K562 (cell line): ENCODE measurements around the gene EYA3. TPM values are rescaled to one million over a fixed set of nuclear protein-coding genes. Genes with fewer than 3 reads are reported as not detected.
A peak's percentile ranks its signal among the peaks of the same experiment; 100 is the strongest.

ENCODE experiments used
- CREM ChIP-seq: IDR thresholded peaks from 2 replicates; pipeline ENCODE4 v1.6.1; 2014; ENCODE audit warnings: antibody characterized with exemption, low read depth
- JUN ChIP-seq, 2 experiments: sonication (generic) in 1 of 2; formaldehyde crosslinking in 1 of 2; IDR thresholded peaks; 2 replicates each; pipeline versions ENCODE4 v1.6.1 to v1.8.0; 2012 to 2022; ENCODE audit warnings: borderline replicate concordance in 2 of 2, mild to moderate bottlenecking in 2 of 2, improper control_type of control experiment in 1 of 2, low read depth in 1 of 2, low read length in 1 of 2, missing genetic modification reagents in 1 of 2
- LEF1 ChIP-seq: fragments of 450-650 bp; IDR thresholded peaks from 2 replicates; pipeline ENCODE4 v1.6.1; 2016; ENCODE audit warnings: mild to moderate bottlenecking
- SMARCA4 ChIP-seq: fragments of 450-650 bp; IDR thresholded peaks from 2 replicates; pipeline ENCODE4 v1.6.1; 2016
- STAG1 ChIP-seq: sonication (generic); formaldehyde crosslinking; IDR thresholded peaks from 2 replicates; pipeline ENCODE4 v1.5.0; 2020; ENCODE audit warnings: missing genetic modification reagents, borderline replicate concordance
- WHSC1 ChIP-seq: IDR thresholded peaks from one replicate; pipeline ENCODE4 v1.6.1; 2012; ENCODE audit warnings: low read length, control low read depth, inconsistent platforms
- ZNF175 ChIP-seq: fragments of 200-800 bp; sonication (Bioruptor generic); IDR thresholded peaks from 2 replicates; pipeline ENCODE4 v1.6.1; 2016; ENCODE audit warnings: low read depth, mild to moderate bottlenecking, missing genetic modification characterization, missing compliant biosample characterization
- polyA plus RNA-seq, 8 experiments: library from polyadenylated mRNA; depleted of rRNA in 4 of 8; stranded (reverse) in 5 of 8; unstranded in 3 of 8; fragments of >200 nt; fragmentation: Nextera tagmentation in 2 of 8; fragmentation: Illumina TruSeq in 1 of 8; extraction: Ambion mirVana in 2 of 8; extraction: Trizol in 1 of 8; gene quantifications; 2 replicates each; pipeline versions ENCODE4 v1.2.1 to v1.2.3, GENCODE V29; 2011 to 2014; ENCODE audit warnings: inconsistent platforms in 1 of 8, missing spikeins in 1 of 8
- total RNA-seq, 7 experiments: library from RNA; depleted of rRNA in 6 of 7; stranded (reverse); fragments of >200 nt in 6 of 7; fragmentation: Illumina TruSeq in 2 of 7; extraction: Trizol in 2 of 7; gene quantifications; 2 replicates each; pipeline versions ENCODE4 v1.2.1 to v1.2.3, GENCODE V29; 2011 to 2021; ENCODE audit warnings: low replicate concordance in 1 of 7
- TF ChIP-seq, protein P1 (sequence below): fragments of 200-600 bp; sonication (generic); IDR thresholded peaks from one replicate; pipeline ENCODE4 v1.6.1; 2012; ENCODE audit warnings: mild to moderate bottlenecking, low read depth, low read length, inconsistent platforms
- TF ChIP-seq, protein P2 (sequence below): IDR thresholded peaks from 2 replicates; pipeline ENCODE4 v1.6.1; 2012; ENCODE audit warnings: low read depth, low read length, improper control_type of control experiment, borderline replicate concordance
- TF ChIP-seq, protein P3 (sequence below): fragments of 450-650 bp; IDR thresholded peaks from 2 replicates; pipeline ENCODE4 v1.6.1; 2016; ENCODE audit warnings: low read depth, mild to moderate bottlenecking, moderate library complexity

Gene EYA3
- total and polyA plus RNA-seq, 9 of the 15 experiments (the other 6 are each of a cell fraction or from before 2014, with no cell fraction given) = 21.7 to 64.0 (median 43.6) TPM

DNA sequence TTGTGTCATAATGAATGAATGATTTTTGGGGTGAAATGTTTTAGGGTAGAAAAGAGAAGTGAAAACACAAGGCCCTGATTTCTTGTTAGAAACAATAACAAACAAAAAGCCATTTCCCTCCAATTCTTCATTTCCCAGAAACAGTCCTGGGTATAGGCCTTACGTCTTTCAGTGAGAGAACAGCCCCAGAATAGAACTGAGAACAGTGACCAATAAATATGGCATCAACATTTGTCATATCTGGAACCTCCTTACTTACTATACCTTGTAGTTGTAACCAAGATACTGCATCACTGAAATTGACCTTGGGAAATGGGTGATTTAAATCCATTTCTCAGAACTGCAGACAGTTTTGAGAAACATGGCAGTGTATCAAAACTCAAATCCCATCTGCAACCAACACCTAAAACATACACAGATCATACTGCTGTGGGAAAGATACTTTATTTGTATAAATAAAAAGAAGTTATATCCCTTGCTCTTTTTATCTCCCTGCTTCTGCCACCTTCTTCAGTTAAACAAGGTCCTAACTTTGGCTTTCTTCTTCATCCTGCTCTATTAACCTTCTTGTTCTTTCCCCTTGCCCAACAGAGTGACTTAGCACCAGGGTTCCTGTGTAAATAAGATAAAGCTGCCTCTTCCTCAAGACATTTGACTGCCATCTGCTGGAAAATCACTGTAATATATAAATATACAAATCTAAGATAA lies 109.1 kb downstream of the EYA3 start (continued):
- no peak for TF ChIP-seq WHSC1
- TF ChIP-seq, protein P1, sequence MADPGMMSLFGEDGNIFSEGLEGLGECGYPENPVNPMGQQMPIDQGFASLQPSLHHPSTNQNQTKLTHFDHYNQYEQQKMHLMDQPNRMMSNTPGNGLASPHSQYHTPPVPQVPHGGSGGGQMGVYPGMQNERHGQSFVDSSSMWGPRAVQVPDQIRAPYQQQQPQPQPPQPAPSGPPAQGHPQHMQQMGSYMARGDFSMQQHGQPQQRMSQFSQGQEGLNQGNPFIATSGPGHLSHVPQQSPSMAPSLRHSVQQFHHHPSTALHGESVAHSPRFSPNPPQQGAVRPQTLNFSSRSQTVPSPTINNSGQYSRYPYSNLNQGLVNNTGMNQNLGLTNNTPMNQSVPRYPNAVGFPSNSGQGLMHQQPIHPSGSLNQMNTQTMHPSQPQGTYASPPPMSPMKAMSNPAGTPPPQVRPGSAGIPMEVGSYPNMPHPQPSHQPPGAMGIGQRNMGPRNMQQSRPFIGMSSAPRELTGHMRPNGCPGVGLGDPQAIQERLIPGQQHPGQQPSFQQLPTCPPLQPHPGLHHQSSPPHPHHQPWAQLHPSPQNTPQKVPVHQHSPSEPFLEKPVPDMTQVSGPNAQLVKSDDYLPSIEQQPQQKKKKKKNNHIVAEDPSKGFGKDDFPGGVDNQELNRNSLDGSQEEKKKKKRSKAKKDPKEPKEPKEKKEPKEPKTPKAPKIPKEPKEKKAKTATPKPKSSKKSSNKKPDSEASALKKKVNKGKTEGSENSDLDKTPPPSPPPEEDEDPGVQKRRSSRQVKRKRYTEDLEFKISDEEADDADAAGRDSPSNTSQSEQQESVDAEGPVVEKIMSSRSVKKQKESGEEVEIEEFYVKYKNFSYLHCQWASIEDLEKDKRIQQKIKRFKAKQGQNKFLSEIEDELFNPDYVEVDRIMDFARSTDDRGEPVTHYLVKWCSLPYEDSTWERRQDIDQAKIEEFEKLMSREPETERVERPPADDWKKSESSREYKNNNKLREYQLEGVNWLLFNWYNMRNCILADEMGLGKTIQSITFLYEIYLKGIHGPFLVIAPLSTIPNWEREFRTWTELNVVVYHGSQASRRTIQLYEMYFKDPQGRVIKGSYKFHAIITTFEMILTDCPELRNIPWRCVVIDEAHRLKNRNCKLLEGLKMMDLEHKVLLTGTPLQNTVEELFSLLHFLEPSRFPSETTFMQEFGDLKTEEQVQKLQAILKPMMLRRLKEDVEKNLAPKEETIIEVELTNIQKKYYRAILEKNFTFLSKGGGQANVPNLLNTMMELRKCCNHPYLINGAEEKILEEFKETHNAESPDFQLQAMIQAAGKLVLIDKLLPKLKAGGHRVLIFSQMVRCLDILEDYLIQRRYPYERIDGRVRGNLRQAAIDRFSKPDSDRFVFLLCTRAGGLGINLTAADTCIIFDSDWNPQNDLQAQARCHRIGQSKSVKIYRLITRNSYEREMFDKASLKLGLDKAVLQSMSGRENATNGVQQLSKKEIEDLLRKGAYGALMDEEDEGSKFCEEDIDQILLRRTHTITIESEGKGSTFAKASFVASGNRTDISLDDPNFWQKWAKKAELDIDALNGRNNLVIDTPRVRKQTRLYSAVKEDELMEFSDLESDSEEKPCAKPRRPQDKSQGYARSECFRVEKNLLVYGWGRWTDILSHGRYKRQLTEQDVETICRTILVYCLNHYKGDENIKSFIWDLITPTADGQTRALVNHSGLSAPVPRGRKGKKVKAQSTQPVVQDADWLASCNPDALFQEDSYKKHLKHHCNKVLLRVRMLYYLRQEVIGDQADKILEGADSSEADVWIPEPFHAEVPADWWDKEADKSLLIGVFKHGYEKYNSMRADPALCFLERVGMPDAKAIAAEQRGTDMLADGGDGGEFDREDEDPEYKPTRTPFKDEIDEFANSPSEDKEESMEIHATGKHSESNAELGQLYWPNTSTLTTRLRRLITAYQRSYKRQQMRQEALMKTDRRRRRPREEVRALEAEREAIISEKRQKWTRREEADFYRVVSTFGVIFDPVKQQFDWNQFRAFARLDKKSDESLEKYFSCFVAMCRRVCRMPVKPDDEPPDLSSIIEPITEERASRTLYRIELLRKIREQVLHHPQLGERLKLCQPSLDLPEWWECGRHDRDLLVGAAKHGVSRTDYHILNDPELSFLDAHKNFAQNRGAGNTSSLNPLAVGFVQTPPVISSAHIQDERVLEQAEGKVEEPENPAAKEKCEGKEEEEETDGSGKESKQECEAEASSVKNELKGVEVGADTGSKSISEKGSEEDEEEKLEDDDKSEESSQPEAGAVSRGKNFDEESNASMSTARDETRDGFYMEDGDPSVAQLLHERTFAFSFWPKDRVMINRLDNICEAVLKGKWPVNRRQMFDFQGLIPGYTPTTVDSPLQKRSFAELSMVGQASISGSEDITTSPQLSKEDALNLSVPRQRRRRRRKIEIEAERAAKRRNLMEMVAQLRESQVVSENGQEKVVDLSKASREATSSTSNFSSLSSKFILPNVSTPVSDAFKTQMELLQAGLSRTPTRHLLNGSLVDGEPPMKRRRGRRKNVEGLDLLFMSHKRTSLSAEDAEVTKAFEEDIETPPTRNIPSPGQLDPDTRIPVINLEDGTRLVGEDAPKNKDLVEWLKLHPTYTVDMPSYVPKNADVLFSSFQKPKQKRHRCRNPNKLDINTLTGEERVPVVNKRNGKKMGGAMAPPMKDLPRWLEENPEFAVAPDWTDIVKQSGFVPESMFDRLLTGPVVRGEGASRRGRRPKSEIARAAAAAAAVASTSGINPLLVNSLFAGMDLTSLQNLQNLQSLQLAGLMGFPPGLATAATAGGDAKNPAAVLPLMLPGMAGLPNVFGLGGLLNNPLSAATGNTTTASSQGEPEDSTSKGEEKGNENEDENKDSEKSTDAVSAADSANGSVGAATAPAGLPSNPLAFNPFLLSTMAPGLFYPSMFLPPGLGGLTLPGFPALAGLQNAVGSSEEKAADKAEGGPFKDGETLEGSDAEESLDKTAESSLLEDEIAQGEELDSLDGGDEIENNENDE = no peak
- no peak for TF ChIP-seq STAG1 (CRISPR knock-in tag)
- TF ChIP-seq LEF1 = peak; percentile 97
- 0 out of 2 replicates have a peak, but pooled peaks have one; percentile 35 for TF ChIP-seq CREM
- TF ChIP-seq JUN (IDR thresholded peaks at IDR 0.05; ENCODE audit: borderline replicate concordance, low read depth, low read length) = peak; percentile 48; the same call in 1 of the 2 replicates
- no peak for TF ChIP-seq JUN (CRISPR knock-in tag; IDR thresholded peaks at IDR 0.05; ENCODE audit: borderline replicate concordance)
- TF ChIP-seq, protein P2, sequence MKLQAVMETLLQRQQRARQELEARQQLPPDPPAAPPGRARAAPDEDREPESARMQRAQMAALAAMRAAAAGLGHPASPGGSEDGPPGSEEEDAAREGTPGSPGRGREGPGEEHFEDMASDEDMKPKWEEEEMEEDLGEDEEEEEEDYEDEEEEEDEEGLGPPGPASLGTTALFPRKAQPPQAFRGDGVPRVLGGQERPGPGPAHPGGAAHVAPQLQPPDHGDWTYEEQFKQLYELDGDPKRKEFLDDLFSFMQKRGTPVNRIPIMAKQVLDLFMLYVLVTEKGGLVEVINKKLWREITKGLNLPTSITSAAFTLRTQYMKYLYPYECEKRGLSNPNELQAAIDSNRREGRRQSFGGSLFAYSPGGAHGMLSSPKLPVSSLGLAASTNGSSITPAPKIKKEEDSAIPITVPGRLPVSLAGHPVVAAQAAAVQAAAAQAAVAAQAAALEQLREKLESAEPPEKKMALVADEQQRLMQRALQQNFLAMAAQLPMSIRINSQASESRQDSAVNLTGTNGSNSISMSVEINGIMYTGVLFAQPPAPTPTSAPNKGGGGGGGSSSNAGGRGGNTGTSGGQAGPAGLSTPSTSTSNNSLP = peak; percentile 100
- 0 out of 2 replicates have a peak, but pooled peaks have one; percentile 50 for TF ChIP-seq ZNF175 (CRISPR knock-in tag)
- peak; percentile 99 for TF ChIP-seq SMARCA4
- TF ChIP-seq, protein P3, sequence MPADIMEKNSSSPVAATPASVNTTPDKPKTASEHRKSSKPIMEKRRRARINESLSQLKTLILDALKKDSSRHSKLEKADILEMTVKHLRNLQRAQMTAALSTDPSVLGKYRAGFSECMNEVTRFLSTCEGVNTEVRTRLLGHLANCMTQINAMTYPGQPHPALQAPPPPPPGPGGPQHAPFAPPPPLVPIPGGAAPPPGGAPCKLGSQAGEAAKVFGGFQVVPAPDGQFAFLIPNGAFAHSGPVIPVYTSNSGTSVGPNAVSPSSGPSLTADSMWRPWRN = peak; percentile 35; the same call in 1 of the 2 replicates
